Measurements from ENCODE around the gene ELFN2. TPM values are rescaled to one million over a fixed set of nuclear protein-coding genes. Genes with fewer than 3 reads are reported as not detected.

ELFN2 gene
- total RNA-seq, 1 donor from 2014 or later, result 4.2 TPM

- TF ChIP-seq CTCF (IDR thresholded peaks at IDR 0.05; ENCODE audit: unreplicated experiment), result no peak
- Mint-ChIP-seq H3K4me3 (no peak overlapping the region), H3K27me3 (ENCODE audit: low read depth) (peaks cover 36% of the 10 kb centered on the region)
These were observed 70.4 kb downstream of the ELFN2 start for GRCh38 chr22:37356922-37357321.

GRCh38 chr22:37355174-37355573 is 72.1 kb downstream of the ELFN2 start:
- H3K4me1 Mint-ChIP-seq, result no peaks in the 10 kb centered on the region
- TF ChIP-seq CTCF (IDR thresholded peaks at IDR 0.05; ENCODE audit: unreplicated experiment), result no peak
- no peak for DNase-seq (ENCODE audit: low spot score in 2 of 2, unreplicated experiment in 2 of 2)
- peaks cover 36% of the 10 kb centered on the region for H3K27me3 Mint-ChIP-seq (ENCODE audit: low read depth)
- H3K36me3 Mint-ChIP-seq, result no peaks in the 10 kb centered on the region
- peaks cover 3% of the 10 kb centered on the region for H3K9me3 Mint-ChIP-seq
- no peak overlapping the region for H3K4me3 Mint-ChIP-seq
- no peak overlapping the region for H3K27ac Mint-ChIP-seq

More at GRCh38 chr22:37356922-37357321, 70.4 kb downstream of the ELFN2 start:
- peaks cover 5% of the 10 kb centered on the region for H3K4me1 Mint-ChIP-seq
- H3K36me3 Mint-ChIP-seq, result no peaks in the 10 kb centered on the region
- H3K9me3 Mint-ChIP-seq, result peaks cover 3% of the 10 kb centered on the region
- H3K27ac Mint-ChIP-seq, result no peak overlapping the region
- no peak for DNase-seq (ENCODE audit: low spot score in 2 of 2, unreplicated experiment in 2 of 2)

GRCh38 chr22:37354670-37355069 is 72.6 kb downstream of the ELFN2 start:
- Mint-ChIP-seq H3K27me3 (ENCODE audit: low read depth) (peaks cover 36% of the 10 kb centered on the region), H3K9me3 (peaks cover 3% of the 10 kb centered on the region), H3K4me3 (no peak overlapping the region), H3K27ac (no peak overlapping the region), H3K4me1 (no peaks in the 10 kb centered on the region), H3K36me3 (no peaks in the 10 kb centered on the region)
- no peak for TF ChIP-seq CTCF (IDR thresholded peaks at IDR 0.05; ENCODE audit: unreplicated experiment)
- DNase-seq (ENCODE audit: low spot score in 2 of 2, unreplicated experiment in 2 of 2), result no peak

- Mint-ChIP-seq H3K9me3 (peaks cover 3% of the 10 kb centered on the region), H3K27ac (no peak overlapping the region), H3K27me3 (ENCODE audit: low read depth) (peaks cover 36% of the 10 kb centered on the region), H3K4me3 (no peak overlapping the region), H3K4me1 (no peaks in the 10 kb centered on the region), H3K36me3 (no peaks in the 10 kb centered on the region)
- no peak for DNase-seq (ENCODE audit: low spot score in 2 of 2, unreplicated experiment in 2 of 2)
- no peak for TF ChIP-seq CTCF (IDR thresholded peaks at IDR 0.05; ENCODE audit: unreplicated experiment)
These were observed 73.0 kb downstream of the ELFN2 start for GRCh38 chr22:37354261-37354660.

GRCh38 chr22:37353839-37354238 is 73.4 kb downstream of the ELFN2 start:
- no peak for DNase-seq (ENCODE audit: low spot score in 2 of 2, unreplicated experiment in 2 of 2)
- no peak for TF ChIP-seq CTCF (IDR thresholded peaks at IDR 0.05; ENCODE audit: unreplicated experiment)
- no peaks in the 10 kb centered on the region for H3K4me1 Mint-ChIP-seq
- H3K4me3 Mint-ChIP-seq, result no peak overlapping the region
- peaks cover 36% of the 10 kb centered on the region for H3K27me3 Mint-ChIP-seq (ENCODE audit: low read depth)
- no peak overlapping the region for H3K27ac Mint-ChIP-seq
- H3K36me3 Mint-ChIP-seq, result no peaks in the 10 kb centered on the region
- H3K9me3 Mint-ChIP-seq, result peaks cover 3% of the 10 kb centered on the region

- Mint-ChIP-seq H3K4me1 (no peaks in the 10 kb centered on the region), H3K27me3 (ENCODE audit: low read depth) (peaks cover 36% of the 10 kb centered on the region), H3K9me3 (peaks cover 3% of the 10 kb centered on the region), H3K36me3 (no peaks in the 10 kb centered on the region), H3K27ac (no peak overlapping the region), H3K4me3 (no peak overlapping the region)
- DNase-seq (ENCODE audit: low spot score in 2 of 2, unreplicated experiment in 2 of 2), result no peak
- no peak for TF ChIP-seq CTCF (IDR thresholded peaks at IDR 0.05; ENCODE audit: unreplicated experiment)
These were observed 74.8 kb downstream of the ELFN2 start for GRCh38 chr22:37352481-37352880.

Measured in mesothelial cell of epicardium (in vitro differentiated cells).